HG02943 (cell line): ENCODE data around the gene EPGN.
"Not testable (repeated sequence)": the region's sequence is repeated elsewhere in the genome, so short reads cannot be mapped to it uniquely, and the experiment has no call there.

ENCODE experiments used
- ATAC-seq: cut with Tn5 transposase; IDR thresholded peaks from one replicate; pipeline ENCODE4 v1.9.1; 2021; ENCODE audit warnings: mild to moderate bottlenecking, low read depth, moderate library complexity; ENCODE audit not compliant: unreplicated experiment

The EPGN gene

DNA sequence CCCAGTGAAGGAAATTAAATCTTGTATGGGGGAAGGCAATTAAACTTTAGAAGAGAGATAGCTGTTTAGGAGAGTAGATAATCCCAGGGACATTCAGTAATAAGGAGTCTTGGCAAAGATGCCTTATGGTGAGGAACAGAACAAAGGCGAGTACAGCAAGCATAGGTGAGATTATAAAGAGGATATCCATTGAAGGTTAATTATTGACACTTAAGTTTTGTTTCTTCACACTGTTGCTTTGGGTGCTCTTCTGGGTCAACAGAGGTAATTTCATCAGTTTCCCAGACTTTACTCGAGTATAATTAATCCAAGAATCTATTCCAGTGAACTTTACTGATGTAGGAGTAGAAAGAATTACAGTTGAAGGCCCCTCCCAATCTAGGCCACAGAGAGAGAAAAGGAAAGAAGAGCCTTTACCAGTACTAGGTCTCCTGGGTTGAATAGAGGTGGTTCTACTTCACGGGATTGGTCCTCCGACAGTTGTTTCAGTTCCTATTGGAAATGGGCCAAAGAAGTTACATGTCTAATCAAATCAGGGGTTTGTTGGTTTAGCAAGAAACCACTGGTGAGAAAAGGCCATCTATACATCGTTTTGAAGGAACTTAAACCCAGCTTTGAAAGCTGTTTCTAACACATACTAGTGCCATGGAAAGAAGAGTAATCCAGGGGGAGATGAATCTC, 27.2 kb downstream of the EPGN start:
- no peak for ATAC-seq

DNA sequence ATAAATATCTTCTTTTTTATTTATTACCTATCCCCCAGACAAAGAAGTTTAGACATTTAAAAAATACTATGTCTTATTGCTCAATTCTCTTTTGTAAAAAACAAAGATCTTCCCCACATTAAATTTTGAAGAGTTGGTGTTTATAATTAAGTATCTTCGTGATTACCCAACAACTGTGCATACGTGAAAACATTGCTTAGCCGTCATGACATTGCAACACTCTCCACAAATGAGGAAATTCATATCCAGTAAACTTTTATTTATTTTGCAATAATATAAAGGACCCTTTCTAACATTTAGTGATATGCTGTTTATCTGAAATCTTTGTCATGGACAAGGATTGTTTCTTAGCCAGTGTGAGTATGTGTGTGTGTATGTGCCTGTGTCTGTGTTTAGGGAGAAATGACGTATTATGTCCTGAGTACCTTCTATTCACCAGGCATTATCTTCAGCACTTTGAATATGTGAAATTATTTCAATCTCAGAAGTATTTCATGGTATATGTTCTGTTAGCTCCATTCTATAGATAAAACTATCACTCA, 30.6 kb downstream of the EPGN start:
- ATAC-seq = no peak

DNA sequence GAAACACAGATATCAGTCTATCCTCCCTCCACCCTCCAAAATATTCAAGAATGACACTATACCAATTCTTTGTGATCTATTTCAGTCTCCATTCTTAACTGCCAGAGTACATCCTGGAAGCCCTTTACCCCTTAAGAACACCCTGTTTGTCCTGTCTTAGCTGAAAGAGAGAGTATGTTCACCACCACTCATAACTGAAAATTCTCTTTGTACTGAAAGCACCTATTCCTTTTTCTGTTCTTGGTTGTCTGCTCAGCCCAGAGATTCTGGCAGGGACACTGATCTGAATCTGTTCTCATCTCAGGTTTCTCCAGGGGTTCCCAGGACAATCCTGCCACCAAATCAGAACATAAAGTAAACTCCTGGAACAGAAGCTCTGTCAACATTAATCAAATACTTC, 31.2 kb downstream of the EPGN start:
- no peak for ATAC-seq

DNA sequence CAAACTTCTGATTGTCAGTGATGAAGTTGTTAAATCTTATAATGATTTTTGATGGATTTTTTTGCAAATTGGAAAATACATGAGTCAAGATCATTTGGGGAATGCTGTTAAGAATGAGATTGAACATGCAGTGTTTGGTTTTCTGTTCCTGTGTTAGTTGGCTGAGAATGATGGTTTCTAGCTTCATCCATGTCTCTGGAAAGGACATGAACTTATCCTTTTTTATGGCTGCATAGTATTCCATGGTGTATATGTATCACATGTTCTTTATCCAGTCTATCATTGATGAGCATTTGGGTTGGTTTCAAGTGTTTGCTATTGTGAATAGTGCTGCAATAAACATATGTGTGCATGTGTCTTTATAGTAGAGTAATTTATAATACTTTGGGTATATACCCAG, 32.2 kb downstream of the EPGN start:
- not testable (repeated sequence) for ATAC-seq

DNA sequence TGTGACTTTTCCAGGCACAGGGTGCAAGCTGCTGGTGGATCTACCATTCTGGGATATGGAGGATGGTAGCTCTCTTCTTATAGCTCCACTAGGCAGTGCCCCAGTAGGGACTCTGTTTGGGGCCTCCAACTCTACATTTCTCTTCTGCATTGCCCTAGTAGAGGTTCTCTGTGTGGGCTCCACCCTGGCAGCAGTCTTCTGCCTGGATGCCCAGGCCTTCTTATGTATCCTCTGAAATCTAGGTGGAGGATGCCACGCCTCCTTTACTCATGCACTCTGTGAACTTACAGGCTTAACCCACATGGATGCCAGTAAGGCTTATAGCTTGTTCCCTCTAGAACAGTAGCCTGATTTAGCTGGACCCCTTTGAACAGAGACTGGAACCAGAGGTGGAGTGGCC, 35.8 kb downstream of the EPGN start:
- ATAC-seq = no peak

DNA sequence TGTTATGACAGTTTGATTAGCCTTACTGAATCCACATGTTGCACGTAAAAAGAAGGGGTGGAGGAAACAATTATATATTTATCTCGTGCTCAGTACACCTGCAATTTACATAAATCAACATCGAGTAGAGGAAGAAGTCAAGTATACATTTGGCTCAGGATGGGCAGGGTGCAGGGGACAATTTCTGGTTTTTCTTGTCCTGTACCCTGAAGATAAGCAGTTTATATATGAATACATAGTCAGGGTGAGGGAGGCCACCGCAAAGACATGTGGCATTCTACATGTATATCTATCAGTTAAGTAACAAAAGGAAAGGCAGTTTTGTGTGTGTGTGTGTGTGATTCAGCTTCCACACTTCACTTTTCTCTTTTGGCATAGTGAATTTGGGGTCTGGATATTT, 45.6 kb downstream of the EPGN start:
- no peak for ATAC-seq

DNA sequence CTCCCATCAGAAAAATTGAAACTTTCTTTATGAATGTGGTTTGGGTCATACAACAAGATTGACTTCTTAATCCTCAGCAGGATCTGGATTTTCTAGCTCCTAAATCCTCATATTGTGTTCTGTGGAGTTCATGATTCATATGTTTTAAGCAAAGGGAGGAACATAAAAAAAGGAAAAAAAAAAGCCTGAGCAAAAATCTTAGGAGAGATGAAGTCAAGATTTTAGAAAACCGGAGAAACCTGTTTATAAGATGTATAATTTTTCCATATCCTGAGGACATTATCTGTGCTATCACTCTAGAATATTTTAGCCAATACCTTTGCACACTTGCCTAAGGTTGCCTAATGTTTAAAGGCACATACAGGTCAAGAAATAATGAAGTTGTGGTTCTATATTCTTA, 49.7 kb downstream of the EPGN start:
- ATAC-seq = no peak

DNA sequence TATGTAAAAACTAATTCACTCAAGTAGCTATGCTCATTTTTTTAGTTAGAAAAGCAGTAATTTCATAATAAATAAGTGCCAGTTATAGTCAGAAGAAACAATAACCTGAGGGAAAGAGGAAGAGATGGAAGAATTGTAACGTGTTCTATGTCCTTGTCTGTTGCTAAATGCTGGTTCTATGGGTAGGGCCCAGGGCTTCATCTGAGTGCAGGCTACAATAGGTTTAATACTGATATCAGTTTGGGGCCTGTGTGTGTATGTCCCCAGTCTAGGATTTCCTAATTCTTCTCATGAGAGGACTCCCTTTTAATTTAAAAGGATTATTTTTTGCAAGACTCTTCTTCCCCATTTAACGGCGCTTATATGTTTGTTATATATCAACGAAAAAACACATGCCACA, 53.4 kb downstream of the EPGN start:
- no peak for ATAC-seq

DNA sequence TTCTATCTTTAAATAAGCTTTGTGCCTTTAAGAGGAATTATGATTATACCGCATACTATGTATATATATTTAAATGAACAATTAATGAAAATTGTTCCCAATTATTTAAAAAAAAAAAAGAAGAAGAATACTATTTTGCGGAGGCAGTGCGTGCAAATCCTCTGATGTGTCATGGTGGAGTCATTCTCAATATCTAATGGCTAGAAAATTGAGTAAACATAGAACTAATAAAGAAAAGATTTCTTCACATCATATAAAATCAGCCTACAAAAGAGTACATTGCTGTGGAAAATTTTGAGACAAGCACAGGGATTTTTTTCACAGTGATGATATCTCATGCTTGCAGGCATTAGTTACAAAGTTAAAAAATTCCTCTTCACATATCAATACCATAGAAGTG, 54.1 kb downstream of the EPGN start:
- no peak for ATAC-seq

DNA sequence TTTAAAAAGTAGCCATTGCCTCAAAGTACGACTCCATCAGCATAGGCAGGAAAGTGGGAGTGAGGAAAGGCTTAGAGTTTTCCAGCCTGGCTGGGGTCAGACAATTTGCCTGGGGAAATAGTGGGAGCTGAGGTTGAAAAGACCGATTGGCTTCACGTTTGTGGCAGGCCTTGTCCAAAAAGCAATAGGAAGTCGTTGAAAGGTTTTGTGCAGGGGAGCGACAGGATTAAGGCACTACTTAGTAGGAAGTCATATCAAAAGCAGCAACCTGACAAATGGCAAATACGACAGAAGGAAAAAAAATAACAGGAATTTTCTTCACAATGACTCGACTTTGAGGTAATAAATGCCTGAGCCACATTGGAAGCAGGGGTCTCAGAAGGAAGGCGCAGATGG, 56.0 kb downstream of the EPGN start:
- ATAC-seq = no peak

DNA sequence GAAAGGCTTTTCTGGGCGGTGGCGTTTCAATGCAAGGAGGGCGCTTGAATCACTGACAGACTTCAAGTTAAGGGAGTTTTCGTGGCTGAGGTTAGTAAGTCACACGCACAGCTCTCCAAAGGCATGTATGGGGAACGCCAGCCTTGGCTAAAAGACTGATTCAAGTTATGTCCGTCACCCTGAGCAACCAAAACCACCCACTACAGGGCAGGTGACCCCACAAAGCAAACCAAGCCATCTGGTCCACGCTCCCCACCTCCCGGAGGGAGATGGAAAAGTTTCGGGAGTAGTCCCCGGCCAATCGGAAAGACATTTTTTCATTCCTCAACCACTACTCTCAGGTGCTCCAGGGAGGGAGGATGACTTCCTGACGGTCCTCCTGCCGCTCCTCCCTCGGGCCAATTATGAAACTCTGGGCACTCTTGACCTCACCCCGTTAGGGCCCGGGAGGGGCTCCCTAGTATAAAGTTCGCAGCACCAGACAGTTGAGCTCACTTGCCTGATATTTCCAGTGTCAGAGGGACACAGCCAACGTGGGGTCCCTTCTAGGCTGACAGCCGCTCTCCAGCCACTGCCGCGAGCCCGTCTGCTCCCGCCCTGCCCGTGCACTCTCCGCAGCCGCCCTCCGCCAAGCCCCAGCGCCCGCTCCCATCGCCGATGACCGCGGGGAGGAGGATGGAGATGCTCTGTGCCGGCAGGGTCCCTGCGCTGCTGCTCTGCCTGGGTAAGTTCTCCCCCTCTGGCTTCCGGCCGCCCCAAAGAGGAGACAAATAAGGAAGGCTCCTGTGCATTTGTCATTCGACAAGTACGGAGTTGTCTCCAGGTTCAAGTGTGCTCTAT, 56.6 kb downstream of the EPGN start, which contains the start of gene EREG:
Gene EREG, plus strand, starts transcription at position 494 of the 840 bp plus-strand sequence. Its CDS starts 164 bp downstream, at position 658.
- ATAC-seq = peak; percentile 40

DNA sequence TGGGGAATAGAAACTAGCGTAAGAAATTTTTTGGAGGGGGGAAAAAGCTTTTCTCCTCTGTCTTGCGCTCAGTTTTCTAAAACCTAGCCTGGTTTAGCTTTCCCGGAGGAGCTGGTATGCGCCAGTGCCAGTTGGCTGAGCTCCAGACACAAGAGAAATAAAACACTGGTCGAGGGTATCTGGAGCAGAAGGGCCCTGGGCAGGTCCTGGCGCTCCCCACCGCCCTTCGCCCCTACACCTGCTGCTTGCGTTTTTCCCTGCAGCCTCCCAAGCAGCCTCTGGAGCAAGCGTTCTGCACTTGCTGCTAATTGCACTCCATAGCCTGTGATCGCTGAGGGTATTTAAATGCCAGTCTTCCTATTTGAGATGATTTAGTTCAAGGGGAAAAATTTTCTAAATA, 57.5 kb downstream of the EPGN start:
- no peak for ATAC-seq
